ENCODE measurements around the gene PI3. TPM values are rescaled to one million over a fixed set of nuclear protein-coding genes. Genes with fewer than 3 reads are reported as not detected.

PI3 gene
- total and polyA plus RNA-seq, 4 donors = not detected

DNA sequence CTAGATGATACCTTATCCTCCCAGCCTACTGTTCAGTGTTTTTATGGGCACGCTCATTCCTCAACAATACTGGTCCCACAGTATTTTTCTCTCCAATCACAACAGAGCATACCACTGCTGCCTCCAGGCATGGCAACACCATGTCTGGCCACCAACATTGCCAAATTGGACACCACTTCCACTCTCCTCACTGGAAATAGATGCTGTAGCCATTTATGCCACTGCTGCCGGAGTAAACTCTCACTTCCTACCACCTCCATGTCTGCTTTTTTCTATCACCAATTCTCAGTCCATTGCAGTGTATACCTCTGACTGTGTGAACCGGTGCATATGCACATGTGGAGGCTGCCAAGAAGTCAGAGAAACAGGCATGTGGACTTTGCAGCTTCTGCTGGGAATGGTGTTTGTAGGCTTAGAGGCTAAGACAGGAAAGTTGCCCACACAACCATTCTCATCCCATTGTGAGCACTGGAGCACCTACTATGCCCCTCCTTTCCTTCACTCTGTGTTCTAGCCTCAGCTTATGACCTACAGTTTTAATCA lies 14.4 kb downstream of the PI3 start:
- H3K4me3 ChIP-seq (ENCODE audit: low read depth in 1 of 3, low read length in 3 of 3) = no peak overlapping the region
- no peak for DNase-seq (ENCODE audit: low spot score)
- no peaks in the 10 kb centered on the region for H3K4me1 ChIP-seq (ENCODE audit: control insufficient read depth in 4 of 4, insufficient read depth in 4 of 4, low read length in 3 of 4)
- H3K36me3 ChIP-seq (ENCODE audit: control insufficient read depth in 4 of 4, insufficient read depth in 3 of 4, low read depth in 1 of 4, low read length in 3 of 4) = no peaks in the 10 kb centered on the region
- TF ChIP-seq RAD21 (IDR thresholded peaks at IDR 0.05) (no peak), YY1 (IDR thresholded peaks at IDR 0.05) (no peak), ATF3 (IDR thresholded peaks at IDR 0.05) (no peak), FOXA1 (IDR thresholded peaks at IDR 0.05) (no peak), ZBTB33 (IDR thresholded peaks at IDR 0.05) (no peak), TAF1 (conservative IDR thresholded peaks at IDR 0.05) (no peak), JUND (IDR thresholded peaks at IDR 0.05) (no peak), EGR1 (IDR thresholded peaks at IDR 0.05; ENCODE audit: low read depth in 2 of 2) (no peak), GABPA (IDR thresholded peaks at IDR 0.05 in 1 of 2, conservative IDR thresholded peaks at IDR 0.05 in 1 of 2) (no peak), FOXA2 (IDR thresholded peaks at IDR 0.05) (no peak)
- TF ChIP-seq, protein P1, sequence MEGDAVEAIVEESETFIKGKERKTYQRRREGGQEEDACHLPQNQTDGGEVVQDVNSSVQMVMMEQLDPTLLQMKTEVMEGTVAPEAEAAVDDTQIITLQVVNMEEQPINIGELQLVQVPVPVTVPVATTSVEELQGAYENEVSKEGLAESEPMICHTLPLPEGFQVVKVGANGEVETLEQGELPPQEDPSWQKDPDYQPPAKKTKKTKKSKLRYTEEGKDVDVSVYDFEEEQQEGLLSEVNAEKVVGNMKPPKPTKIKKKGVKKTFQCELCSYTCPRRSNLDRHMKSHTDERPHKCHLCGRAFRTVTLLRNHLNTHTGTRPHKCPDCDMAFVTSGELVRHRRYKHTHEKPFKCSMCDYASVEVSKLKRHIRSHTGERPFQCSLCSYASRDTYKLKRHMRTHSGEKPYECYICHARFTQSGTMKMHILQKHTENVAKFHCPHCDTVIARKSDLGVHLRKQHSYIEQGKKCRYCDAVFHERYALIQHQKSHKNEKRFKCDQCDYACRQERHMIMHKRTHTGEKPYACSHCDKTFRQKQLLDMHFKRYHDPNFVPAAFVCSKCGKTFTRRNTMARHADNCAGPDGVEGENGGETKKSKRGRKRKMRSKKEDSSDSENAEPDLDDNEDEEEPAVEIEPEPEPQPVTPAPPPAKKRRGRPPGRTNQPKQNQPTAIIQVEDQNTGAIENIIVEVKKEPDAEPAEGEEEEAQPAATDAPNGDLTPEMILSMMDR (IDR thresholded peaks at IDR 0.05; ENCODE audit: low read depth, low read length, missing input control) = no peak
- no peak overlapping the region for H3K9ac ChIP-seq (ENCODE audit: low read depth in 1 of 2, low read length in 2 of 2)
- no peaks in the 10 kb centered on the region for H3K9me3 ChIP-seq (ENCODE audit: control insufficient read depth in 4 of 4, low read length in 3 of 4)
- H3K27ac ChIP-seq (ENCODE audit: low read depth in 1 of 2, low read length in 2 of 2) = no peak overlapping the region
- WGBS = 87% methylated on average over 3 of the region's 3 CpGs
- H3K27me3 ChIP-seq (ENCODE audit: control insufficient read depth in 4 of 4, insufficient read depth in 4 of 4, low read length in 3 of 4) = no peaks in the 10 kb centered on the region

- 84% methylated on average over 3 of the region's 3 CpGs for WGBS
- Histone ChIP-seq H3K4me3 (ENCODE audit: low read depth in 1 of 3, low read length in 3 of 3) (no peak overlapping the region), H3K27ac (ENCODE audit: low read depth in 1 of 2, low read length in 2 of 2) (no peak overlapping the region)
These were observed 15.2 kb downstream of the PI3 start for GRCh38 chr20:45189861-45190260.

More at GRCh38 chr20:45189861-45190260, 15.2 kb downstream of the PI3 start:
- no peaks in the 10 kb centered on the region for H3K36me3 ChIP-seq (ENCODE audit: control insufficient read depth in 4 of 4, insufficient read depth in 3 of 4, low read depth in 1 of 4, low read length in 3 of 4)
- TF ChIP-seq, protein P2, sequence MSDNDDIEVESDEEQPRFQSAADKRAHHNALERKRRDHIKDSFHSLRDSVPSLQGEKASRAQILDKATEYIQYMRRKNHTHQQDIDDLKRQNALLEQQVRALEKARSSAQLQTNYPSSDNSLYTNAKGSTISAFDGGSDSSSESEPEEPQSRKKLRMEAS (IDR thresholded peaks at IDR 0.05) = no peak
- no peak for TF ChIP-seq FOXA1 (IDR thresholded peaks at IDR 0.05)
- no peak for TF ChIP-seq HNF4A (conservative IDR thresholded peaks at IDR 0.05)
- TF ChIP-seq ATF3 (IDR thresholded peaks at IDR 0.05) = no peak
- TF ChIP-seq SP1 (IDR thresholded peaks at IDR 0.05) = no peak
- TF ChIP-seq TAF1 (conservative IDR thresholded peaks at IDR 0.05) = no peak
- TF ChIP-seq FOXA2 (IDR thresholded peaks at IDR 0.05) = no peak
- no peak for TF ChIP-seq EGR1 (IDR thresholded peaks at IDR 0.05; ENCODE audit: low read depth in 2 of 2)
- TF ChIP-seq RXRA (IDR thresholded peaks at IDR 0.05) = no peak
- TF ChIP-seq HNF4G (IDR thresholded peaks at IDR 0.05) = no peak
- no peak for TF ChIP-seq ZBTB33 (IDR thresholded peaks at IDR 0.05)
- no peak for TF ChIP-seq GABPA (IDR thresholded peaks at IDR 0.05 in 1 of 2, conservative IDR thresholded peaks at IDR 0.05 in 1 of 2)
- TF ChIP-seq YY1 (IDR thresholded peaks at IDR 0.05) = no peak
- TF ChIP-seq, protein P1 (IDR thresholded peaks at IDR 0.05; ENCODE audit: low read depth, low read length, missing input control) = no peak
- no peak for TF ChIP-seq JUND (IDR thresholded peaks at IDR 0.05)
- no peaks in the 10 kb centered on the region for H3K4me1 ChIP-seq (ENCODE audit: control insufficient read depth in 4 of 4, insufficient read depth in 4 of 4, low read length in 3 of 4)
- no peaks in the 10 kb centered on the region for H3K9me3 ChIP-seq (ENCODE audit: control insufficient read depth in 4 of 4, low read length in 3 of 4)
- no peak overlapping the region for H3K9ac ChIP-seq (ENCODE audit: low read depth in 1 of 2, low read length in 2 of 2)
- no peaks in the 10 kb centered on the region for H3K27me3 ChIP-seq (ENCODE audit: control insufficient read depth in 4 of 4, insufficient read depth in 4 of 4, low read length in 3 of 4)
- DNase-seq (ENCODE audit: low spot score) = no peak
